CD4-positive, alpha-beta T cell treated with Interleukin-15 for 1 hour (primary cell): ENCODE measurements around the gene FAAH.

Source experiments
- DNase-seq: peaks from one replicate; pipeline ENCODE4 v3.0.0-alpha.2; 2020

Gene FAAH

DNA sequence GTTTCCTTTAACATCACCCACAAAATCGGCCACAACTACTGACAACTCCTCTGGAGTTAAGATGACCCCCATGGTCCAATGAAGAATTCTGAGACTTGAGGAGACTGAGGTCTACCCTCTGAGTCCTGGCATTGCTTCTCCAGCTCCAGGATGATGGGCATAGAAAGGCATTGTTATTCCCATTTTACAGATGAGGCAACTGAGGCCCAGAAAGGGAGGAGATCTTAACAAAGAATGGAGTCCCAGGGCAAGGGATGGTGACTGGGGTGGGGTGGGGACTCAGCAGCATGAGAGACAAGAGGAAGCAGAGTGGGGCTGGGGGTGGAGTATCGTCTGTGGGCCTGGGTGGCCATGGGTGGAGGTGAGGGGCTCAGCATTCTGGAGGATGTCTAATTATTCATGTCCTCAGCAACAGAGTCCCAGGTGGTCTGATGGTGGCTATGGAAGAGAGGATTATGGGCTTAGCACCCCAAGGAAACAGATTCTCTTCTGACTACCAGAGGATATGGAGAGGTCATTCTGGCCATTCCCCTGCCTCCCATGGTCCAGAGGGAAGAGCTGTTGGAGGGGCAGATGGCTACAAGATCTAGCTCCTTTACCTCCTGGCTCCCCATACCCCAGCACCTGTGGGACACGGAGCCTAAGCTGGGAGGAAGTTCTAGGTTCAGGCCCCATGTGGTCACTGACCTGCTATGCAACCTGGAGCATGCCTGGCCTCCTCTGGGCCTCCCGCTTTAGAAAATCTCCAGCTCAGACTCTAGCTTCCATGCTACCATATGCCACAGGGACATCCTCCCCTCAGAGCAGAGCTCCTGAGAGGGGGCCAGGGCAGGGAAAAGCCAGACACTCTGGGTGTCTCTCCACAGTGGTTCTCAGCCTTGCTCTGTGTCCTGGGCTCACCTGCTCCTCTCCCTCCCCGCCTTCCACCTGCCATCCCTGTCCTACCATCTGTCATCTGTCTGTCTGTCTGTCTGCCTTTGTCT lies 58.1 kb downstream of the FAAH start:
- DNase-seq = no peak

DNA sequence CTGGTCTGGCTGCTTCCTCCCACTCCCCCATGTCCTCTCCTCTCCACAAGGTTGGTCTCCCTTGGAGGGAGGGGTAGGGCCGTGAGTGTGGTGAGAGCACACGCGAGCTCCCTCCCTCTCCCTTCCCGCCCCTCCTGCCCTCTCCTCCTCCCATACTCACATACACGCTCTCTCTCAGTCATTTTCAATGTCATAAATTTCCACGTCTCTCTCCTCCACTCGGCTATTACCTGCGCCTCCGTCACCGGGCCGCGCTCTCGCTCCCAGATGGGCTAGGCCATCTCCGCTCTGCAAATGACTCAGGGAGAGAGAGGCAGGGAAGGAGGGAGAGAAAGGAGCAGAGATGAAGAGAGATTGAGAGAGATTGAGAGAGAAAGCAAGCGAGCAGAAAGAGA lies 58.8 kb downstream of the FAAH start:
- DNase-seq = no peak

DNA sequence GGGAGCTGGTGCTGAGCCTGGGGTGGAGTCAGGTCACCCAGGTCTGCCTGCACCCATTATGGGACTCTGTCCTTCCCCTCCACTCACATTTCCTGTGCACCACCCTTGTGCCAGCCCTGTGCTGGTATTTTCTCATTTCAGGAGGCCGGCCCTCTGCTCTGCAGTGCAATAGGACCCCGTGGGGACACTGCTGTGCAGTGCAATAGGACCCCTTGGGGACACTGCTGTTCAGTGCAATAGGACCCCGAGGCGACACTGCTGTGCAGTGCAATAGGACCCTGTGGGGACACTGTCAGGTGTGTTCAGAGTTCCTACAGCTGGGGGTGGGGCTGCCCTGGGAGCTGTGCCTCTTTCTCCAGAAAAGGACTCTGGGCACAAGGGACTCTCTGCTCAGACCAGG lies 59.3 kb downstream of the FAAH start:
- no peak for DNase-seq

DNA sequence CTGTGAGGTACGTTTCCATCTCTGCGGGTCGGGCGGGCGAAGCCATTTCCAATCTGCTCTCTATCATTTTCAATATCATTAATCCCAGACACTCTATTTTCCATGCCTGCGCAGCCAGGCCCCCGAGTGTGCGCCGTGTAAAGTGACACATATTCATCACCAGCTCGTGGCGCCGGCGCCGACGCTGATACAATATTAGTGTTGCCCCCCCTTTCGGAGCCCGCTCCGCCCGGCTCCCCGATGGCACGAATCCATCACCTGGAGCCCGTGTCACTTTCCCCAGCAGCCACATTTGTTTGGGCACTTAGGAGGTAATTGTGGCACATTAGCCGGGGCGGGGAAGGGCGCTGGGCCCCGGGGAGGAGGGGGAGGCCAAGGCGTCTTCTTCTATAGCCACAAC lies 61.8 kb downstream of the FAAH start:
- DNase-seq = no peak

DNA sequence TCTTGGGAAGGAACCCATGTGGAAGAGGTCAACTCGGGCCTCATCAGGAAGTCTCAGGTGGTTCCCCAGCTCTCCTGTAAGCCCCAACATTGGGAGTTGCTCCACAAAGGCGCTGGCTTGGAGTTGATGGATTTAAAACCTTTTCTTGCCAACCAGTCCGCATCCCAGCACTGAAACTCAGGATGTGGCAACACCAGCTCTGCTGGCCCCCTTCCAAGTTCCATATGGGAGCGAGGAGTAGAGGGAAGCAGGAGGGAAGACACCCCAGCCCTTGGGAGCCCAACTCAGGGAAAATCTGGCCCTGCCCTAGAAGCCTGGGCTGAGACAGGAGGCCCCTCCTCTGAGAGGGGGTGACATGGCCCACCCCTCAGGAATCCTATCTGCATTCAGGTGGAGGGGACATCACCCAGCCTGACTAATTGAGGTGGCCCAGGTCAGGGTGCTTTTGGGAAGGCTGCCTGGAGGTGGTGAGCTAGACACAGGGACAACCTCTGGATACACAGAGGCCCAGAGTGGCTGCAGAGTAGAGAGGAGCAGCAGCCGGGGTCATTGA lies 62.4 kb downstream of the FAAH start:
- DNase-seq = no peak

DNA sequence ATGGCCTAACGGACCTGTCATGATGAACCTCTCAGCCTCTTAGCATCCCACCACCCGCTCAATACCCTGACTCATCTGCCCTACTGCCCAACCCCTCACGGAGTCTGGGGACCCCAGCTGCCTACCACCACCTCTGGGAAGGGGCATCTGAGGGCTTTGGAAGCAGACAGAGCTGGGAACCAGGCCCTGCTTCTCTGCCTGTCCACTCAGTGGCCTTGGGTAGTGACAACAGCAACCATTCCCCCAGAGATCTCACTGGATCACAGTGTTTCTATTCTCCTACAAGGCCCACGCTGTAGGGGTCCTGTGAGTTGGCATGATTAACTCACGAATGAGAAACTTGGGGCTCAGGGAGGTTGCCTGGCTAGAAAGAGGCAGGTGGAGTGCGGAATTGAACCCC lies 63.1 kb downstream of the FAAH start:
- no peak for DNase-seq

DNA sequence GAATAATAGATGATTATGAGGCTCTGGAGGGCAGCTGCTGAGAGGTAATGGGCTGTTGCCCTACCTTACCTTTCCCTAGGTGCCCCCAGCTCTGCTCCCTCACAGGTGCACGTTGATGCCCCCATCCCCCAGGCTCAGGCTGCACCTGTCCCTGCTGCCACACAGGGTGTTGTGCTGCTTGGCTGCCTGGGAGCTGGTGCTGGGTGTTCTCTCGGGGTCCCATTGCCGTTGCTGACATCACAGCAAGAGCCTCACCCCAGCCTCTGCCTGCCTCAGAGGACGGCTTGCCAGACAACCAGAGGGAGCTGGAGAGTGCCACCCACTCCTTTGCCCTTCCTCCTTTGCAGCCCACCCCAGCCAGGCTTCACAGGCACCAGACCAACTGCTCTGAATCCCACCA lies 64.1 kb downstream of the FAAH start:
- DNase-seq = no peak

DNA sequence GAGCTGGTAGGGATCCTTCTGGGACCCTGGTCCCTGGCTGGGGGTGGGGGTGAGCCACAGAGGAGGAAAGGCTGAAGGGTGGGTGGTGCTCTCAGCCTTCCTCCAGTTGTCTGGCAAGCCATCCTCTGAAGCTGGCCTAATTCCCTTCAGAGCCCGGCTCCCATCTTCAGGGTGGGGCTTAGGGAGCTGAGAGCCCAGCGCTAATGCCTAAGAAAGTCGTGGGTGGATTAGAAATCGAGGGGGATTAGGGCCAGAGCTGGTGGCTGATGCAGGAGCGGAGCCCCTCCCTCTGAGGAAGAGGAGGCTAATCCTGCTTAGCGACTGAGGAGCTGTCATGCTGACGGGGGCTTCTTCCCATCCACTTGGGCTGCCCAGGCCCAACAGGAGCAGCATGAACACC lies 64.7 kb downstream of the FAAH start:
- DNase-seq = no peak

DNA sequence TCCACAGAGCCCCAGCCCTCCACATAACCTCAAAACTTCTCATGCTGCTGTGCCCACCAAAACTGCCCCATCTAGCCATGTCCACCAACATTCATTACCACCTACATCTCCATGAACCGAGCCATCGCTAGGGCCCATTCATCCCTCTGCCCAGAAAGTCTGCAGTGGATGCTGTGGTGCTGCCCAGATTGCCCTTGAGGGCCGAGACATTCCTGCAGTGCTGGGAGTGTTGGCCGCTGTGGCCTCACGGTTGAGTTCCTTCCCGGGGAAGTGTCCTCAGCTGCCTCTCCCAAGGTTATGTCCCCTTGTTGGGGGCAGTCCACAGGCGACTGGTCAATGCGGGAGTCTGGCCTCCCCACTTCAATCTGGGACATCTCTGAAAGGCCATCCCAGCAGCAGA lies 65.2 kb downstream of the FAAH start:
- no peak for DNase-seq

DNA sequence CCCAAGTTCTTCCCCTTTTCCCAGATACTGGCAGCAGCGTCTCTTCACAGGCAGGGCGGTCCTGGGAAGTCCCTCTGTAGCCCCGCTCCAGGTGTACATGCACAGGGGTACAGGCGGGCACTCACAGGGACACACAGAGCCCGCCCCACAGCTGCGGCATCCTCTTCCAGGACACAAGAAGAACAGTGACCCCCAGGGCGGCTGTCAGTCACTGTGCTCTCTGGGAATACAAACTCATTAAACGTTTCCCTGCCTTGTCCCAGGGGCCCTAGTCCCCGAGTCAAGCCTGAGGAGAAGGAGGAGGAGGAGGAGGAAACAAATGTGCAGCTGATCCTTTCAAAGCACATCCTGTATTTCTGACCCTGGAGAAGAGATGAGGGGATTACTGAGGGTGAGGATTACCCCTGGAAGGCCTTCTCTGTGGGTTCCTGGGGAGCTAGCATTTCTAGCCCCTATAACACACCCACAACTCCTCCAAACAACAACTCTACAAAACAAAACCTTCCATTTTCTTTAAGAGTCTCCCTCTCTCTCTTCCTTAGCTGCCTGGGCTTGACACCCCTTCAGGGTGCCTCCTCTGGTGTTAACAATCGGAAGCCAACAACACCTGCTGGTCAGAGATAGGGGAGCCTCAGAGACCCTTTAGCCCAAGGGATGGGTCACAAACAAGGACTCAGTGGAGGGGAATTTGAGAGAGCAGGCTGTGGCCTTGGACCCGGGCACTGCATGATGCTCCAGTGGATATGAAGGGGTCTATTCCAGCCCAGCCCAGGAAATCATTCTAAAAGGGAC lies 67.1 kb downstream of the FAAH start:
- DNase-seq = no peak

DNA sequence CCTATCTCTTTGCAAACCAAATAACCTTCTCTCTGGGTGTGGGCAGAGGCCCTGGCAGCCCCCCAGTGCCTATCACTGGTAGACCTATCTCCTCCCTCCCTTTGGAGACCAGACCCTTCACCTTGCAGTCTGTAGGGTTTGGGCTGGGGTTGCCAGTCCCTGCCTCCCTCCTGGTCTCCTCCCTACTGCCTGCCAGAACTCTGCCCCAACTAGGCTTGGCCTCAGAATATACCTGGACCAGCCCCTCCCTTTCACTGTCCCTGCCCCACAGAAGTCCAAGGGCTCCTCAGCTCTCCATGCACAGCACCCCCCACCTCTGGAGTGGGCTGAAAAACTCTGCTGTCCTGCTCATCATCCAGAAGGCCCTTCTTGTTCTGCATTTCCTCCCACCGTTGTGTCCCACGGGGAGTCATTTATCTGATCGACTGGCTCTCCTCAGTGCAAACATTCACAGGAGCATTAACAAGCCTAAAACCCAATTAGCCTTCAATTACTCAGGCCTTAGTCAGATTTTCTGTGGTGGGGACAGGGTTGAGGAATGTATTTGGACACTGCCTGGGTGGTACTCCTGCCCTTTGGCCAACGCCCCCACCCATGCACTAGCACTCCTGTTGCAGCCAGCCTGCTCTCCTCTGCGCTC lies 67.8 kb downstream of the FAAH start:
- no peak for DNase-seq
